Lung microvascular endothelial cell (primary cell): Measurements from ENCODE around the gene CAPN8. TPM values are rescaled to one million over a fixed set of nuclear protein-coding genes. Genes with fewer than 3 reads are reported as not detected.
A peak's percentile ranks its signal among the peaks of the same experiment; 100 is the strongest.

Experiments used
- DNase-seq, 2 donors: peaks; one replicate each; pipeline versions ENCODE4 v3.0.0 to v3.0.0-alpha.2; 2010; ENCODE audit warnings: low read depth in 2 of 2
- total RNA-seq: library from RNA; depleted of rRNA; stranded (reverse); fragments of >200 nt; gene quantifications from 2 replicates; pipeline ENCODE4 v1.2.1, GENCODE V29; 2014

Gene CAPN8
- total RNA-seq, 1 donor from 2014 or later: not detected

DNA sequence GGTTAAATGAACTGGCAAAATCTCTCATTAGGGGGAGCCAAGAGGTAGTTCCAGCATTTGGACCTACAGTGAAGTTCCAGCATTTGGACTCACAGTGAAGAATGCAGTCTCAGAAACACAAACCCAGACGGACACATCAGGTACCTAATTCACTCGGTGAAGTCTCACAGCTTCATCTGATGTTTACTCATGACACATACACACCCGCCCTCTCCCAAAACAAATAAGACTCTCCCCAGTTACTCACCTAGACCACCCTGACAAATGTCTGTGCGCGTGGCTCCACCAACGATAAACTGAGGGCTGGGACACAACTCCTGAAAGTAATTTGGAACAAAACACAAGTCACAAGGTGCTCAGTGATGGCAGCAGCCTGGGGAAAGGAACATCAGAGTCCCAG is 11.4 kb downstream of the CAPN8 start:
- no peak for DNase-seq

GRCh38 chr1:223653431-223653830 is 12.1 kb downstream of the CAPN8 start:
- DNase-seq: no peak

- DNase-seq: no peak
These were observed 12.5 kb downstream of the CAPN8 start for GRCh38 chr1:223653015-223653414.

- no peak for DNase-seq
These were observed 13.0 kb downstream of the CAPN8 start for GRCh38 chr1:223652436-223652941.

DNA sequence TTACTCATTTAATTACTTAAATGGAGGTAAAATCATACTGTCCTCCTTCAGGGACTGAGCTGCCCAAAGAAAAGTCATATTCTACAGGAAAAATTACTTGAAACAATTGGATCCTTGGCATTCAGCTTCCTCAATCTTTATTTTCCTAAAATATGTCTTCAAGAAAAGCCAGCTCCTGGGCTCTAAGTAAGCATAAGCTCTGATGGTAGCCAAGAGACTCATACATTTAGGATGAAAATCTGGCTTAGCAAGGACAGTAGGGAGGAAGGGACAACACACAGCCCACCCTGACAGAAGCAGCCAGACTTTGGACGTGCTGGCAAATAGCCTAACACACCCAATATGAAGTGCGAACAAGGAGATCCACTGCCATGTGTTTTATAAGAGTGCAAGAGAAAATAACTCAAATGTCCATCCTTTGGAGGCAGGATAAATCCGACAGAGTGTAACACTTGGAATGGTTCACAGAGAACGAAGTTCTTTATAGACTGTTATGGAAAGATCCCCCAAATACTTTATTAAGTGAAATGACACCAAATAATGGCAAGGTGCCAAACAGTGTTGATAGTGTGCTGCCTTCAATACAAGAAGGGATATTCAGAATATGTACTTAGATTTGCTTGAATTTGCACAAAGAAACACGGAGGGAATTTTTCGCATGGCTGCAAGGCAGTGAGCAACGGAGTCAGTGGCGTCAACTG is 14.1 kb downstream of the CAPN8 start:
- no peak for DNase-seq

DNA sequence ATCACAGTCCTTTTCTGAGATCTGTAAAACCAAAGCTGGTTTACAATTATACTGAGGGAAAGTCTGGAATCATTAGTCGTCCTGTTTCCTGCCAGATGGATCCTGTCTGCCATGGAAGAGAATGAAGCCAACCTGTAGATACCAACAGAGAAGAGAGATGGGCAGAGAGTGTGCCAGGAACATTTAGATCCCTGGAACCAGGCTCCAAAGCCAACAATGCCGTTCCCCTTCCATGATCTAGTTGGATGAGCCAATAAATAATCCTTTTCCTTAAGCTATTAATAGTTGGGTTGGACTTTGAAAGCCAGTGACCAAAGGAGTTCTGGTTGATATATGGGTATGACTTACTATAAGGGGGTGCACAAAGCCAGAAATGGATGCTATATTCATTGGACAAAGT is 15.0 kb downstream of the CAPN8 start:
- no peak for DNase-seq

DNA sequence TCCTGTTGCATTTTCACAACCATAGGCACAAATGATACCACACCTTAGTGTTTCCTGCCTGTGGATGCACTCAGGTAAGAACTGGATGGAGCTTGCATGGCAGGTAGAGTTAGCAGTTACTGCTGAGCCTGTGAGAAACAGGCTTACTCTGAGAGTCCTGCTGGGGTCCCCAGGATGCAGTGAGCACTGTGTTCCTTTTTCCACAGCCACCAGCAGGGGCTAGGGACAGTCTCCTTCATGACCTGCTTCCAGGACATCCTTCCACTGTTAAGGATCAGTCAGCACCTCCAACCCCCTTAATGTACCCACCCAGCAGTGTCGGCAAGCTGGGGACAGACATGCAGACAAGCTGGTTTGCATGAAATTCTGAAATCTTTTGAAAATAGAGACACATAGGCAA is 16.3 kb downstream of the CAPN8 start:
- no peak for DNase-seq

- DNase-seq: no peak
These were observed 18.3 kb downstream of the CAPN8 start for GRCh38 chr1:223647249-223647648.

DNA sequence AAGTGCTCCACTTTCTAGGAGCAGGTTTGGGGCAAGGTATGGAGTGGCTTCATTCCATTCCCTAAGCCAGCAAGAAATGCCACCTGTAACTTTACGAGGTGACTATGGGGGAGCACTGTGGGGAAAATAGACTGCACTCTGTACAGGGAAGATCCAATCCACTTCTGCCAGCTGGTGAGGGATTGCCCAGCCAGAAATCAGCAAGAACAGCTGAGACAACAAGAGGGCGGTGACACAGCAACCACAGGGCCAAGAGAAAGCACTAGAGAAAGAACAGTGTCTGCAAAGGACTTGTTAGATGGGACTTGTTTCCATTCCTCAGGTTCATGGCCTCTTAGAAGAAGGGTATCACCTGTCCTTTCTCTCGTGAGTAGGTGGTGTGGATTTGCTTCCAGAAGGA is 19.6 kb downstream of the CAPN8 start:
- DNase-seq: no peak

- DNase-seq: no peak
These were observed 23.3 kb downstream of the CAPN8 start for GRCh38 chr1:223642237-223642636.

- DNase-seq: no peak
These were observed 23.9 kb downstream of the CAPN8 start for GRCh38 chr1:223641523-223642039.

- DNase-seq: no peak
These were observed 26.2 kb downstream of the CAPN8 start for GRCh38 chr1:223639331-223639749.

GRCh38 chr1:223635236-223635635 is 30.3 kb downstream of the CAPN8 start:
- DNase-seq: no peak

GRCh38 chr1:223634423-223634822 is 31.1 kb downstream of the CAPN8 start:
- no peak for DNase-seq

- no peak for DNase-seq
These were observed 33.5 kb downstream of the CAPN8 start for GRCh38 chr1:223631956-223632355.

DNA sequence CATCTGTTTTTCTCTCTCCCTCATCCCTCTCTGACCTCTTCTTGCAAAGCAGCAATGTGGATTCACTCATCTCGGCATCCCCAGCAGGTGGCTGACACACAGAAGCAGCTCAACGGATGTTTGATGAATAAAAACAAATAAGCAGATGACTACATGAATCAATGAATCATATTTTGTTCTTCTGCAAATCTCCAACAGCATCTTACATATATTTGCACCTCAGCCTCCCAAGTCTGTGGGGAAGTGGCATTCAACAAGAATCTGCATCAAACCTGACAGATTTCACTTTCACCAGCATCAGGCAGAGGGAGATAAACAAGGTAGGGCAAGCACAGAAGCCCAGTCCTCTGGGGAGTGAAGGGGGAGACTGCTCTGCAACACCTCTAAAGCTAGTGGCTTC is 34.0 kb downstream of the CAPN8 start:
- no peak for DNase-seq

DNA sequence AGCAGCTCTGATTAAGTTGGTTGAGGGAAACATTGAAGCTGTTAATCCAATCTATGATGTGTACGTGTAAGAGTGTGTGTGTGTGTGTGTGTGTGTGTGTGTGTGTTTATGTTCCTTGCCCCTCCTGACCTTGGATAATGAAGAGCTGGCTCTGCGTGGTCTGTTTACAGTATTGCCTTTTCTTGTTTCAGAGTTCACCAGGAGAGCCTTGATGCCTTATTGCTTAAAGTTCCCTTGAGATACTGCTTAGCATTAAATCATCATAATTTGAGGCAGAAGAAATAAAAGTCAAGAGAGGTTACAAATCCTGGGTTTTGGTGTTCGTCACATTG is 36.4 kb downstream of the CAPN8 start:
- no peak for DNase-seq

GRCh38 chr1:223628233-223629125 is 37.0 kb downstream of the CAPN8 start:
- DNase-seq: peak; percentile 9 to 32

DNA sequence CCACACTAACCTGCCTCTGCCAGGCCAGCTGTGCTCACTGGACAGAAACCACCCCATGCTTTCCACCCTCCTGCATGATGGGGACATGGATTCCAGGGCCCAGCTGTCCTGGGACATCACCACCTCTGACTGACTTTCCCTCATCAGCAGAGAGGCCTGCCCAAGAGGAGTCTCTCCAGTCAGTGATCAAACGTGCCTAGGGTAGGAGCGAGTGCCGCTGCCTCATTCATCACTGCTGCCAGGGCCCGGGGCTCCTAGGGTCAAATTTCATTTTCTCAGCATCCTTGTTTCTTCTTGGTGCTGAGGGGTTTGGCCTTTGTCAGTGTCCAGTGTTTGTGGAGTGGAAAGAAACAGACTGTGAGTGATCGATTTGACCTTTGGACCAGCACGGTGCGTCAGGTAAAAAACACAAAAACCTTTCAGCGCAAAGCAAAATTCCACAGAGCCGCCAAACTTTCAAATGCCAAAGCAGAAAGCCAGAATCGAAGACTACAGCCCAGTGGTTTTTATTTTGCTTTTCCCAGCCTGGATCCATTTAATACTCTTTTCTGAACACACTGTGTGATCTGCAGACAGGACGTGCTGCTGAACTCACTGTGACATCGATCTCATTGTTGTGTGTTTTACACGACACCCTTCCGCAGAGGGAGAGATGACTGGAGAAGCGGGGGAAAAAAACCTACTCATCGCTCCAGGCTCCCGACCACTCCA is 43.2 kb downstream of the CAPN8 start:
- DNase-seq: no peak

- DNase-seq: no peak
These were observed 44.2 kb downstream of the CAPN8 start for GRCh38 chr1:223621312-223621734.

DNA sequence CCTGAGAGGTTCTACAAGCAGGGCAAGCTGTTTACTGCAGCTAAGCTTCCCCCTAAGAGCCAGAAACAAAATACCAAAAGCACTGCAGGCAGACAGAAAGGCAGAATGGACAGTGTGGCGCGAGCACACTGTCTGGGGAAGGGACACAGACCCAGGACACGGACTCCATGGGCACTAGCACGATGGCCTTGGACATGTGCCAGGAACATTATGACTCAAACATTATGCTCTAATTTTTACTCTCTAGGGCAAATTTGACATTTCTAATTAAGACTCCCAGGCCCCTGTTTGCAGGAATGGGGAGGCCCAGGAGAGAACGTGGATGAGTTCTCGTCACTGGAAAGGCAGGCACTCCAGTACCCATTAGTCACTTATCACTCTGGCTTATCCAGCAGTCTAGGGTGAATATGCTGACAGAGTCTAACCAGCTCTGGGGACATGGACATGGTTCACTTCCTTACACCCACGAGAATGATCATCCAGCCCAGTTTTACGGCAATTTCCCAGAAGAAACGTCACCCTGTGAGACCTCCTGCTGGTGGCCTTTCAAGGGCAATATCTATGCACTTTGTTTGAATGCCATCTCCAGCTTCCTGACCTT is 45.1 kb downstream of the CAPN8 start:
- peak; percentile 8 to 24 for DNase-seq
